Subcutaneous abdominal adipose tissue (tissue), 5 donors: Measurements from ENCODE around the gene DOCK7.

ENCODE experiments used
- H3K27ac ChIP-seq: one replicate; pipeline ENCODE4 v1.7.0; 2013; ENCODE audit warnings: low read depth, mild to moderate bottlenecking, inconsistent platforms, low read length, moderate library complexity
- H3K27me3 ChIP-seq, 5 donors: one replicate each; pipeline ENCODE4 v1.7.0; 2013; ENCODE audit warnings: low read length in 5 of 5, inconsistent platforms in 1 of 5; ENCODE audit not compliant: control insufficient read depth in 5 of 5, insufficient read depth in 4 of 5
- H3K36me3 ChIP-seq, 5 donors: one replicate each; pipeline ENCODE4 v1.7.0; 2013; ENCODE audit warnings: low read length in 5 of 5; ENCODE audit not compliant: control insufficient read depth in 5 of 5, insufficient read depth in 5 of 5
- H3K4me1 ChIP-seq, 5 donors: one replicate each; pipeline ENCODE4 v1.7.0; 2013; ENCODE audit warnings: low read length in 5 of 5, mild to moderate bottlenecking in 3 of 5, moderate library complexity in 1 of 5; ENCODE audit not compliant: control insufficient read depth in 5 of 5, insufficient read depth in 5 of 5
- H3K4me3 ChIP-seq, 5 donors: one replicate each; pipeline ENCODE4 v1.7.0; 2013; ENCODE audit warnings: low read length in 5 of 5, low read depth in 1 of 5
- H3K9ac ChIP-seq, 5 donors: one replicate each; pipeline ENCODE4 v1.7.0; 2013; ENCODE audit warnings: low read length in 5 of 5, mild to moderate bottlenecking in 4 of 5, moderate library complexity in 3 of 5
- H3K9me3 ChIP-seq, 5 donors: one replicate each; pipeline ENCODE4 v1.7.0; 2013; ENCODE audit warnings: low read length in 5 of 5; ENCODE audit not compliant: control insufficient read depth in 5 of 5
- donor health status: healthy.
- donor health status: healthy.
- donor health status: healthy.
- donor health status: healthy.
- donor health status: healthy.

Gene DOCK7

GRCh38 chr1:62433861-62434617 lies 254.1 kb downstream of the DOCK7 start:
- Histone ChIP-seq H3K9me3 (no peaks in the 10 kb centered on the region), H3K27me3 (no peaks in the 10 kb centered on the region), H3K9ac (no peak overlapping the region), H3K4me1 (peaks cover 4 to 25% (median 21%) of the 10 kb centered on the region in 5 donors), H3K4me3 (no peak overlapping the region), H3K36me3 (no peaks in the 10 kb centered on the region), H3K27ac (no peak overlapping the region)

DNA sequence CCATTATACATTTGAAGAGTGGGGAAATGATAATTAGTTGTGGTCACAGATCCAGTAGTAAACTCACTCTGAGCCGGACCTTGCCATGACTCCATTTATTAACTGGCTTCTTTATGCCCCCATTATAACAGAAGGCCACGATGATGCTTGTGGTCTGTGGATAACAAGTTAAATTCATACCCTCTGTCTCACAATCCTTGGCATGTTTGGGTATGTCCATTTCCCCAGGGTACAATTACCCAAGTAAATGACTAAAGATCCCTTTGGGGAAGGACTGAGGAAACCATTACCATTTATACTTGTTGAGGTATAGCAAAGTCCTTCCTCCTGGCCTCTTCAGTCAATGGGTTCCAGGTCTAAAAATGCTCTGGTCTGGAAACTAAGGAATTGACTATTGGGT lies 258.6 kb downstream of the DOCK7 start:
- Histone ChIP-seq H3K36me3 (no peaks in the 10 kb centered on the region), H3K9me3 (no peaks in the 10 kb centered on the region), H3K4me1 (peaks cover 0 to 3% (median 0%) of the 10 kb centered on the region in 5 donors), H3K27me3 (no peaks in the 10 kb centered on the region), H3K27ac (no peak overlapping the region), H3K9ac (no peak overlapping the region), H3K4me3 (no peak overlapping the region)

DNA sequence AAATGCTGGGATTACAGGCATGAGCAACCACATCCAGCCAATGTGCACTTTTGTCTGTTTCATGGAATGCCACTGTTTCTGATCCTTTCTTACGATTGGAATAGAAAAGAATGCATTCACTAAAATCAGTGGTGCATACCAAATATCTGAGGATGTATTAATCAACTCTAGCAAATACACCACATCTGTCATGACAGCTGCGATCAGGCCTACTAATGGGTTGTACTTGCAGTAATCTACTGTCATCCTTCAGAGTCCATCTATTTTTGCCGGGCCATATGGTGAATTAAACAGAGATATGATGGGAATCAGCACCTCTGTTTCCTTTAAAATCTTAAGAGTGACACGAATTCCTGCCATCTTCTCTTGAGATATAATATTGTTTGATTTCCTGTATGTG lies 259.8 kb downstream of the DOCK7 start:
- no peak overlapping the region for H3K27ac ChIP-seq

DNA sequence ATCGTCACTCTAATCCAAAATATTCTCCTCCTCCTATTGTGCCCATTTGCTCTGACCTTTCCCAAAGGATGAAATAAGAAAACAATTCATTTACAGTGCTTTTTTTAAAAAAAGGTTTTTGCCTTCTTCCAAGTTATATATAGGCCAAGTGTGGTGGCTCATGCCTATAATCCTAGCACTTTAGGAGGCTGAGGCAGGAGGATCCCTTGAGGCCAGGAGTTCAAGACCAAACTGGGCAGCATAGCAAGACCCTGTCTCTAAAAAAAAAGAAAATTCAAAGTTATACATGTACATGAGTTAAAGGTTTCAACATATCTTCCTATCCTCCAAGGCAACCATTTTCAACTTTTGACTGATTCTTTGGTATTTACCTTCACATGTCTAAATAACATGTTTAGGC lies 261.4 kb downstream of the DOCK7 start:
- Histone ChIP-seq H3K4me1 (peaks cover 0 to 3% (median 0%) of the 10 kb centered on the region in 5 donors), H3K36me3 (no peaks in the 10 kb centered on the region), H3K27me3 (no peaks in the 10 kb centered on the region), H3K27ac (no peak overlapping the region), H3K9ac (no peak overlapping the region), H3K9me3 (no peaks in the 10 kb centered on the region), H3K4me3 (no peak overlapping the region)

More for the DNA sequence above, 259.8 kb downstream of the DOCK7 start:
- peaks cover 0 to 3% (median 0%) of the 10 kb centered on the region in 5 donors for H3K4me1 ChIP-seq
- no peaks in the 10 kb centered on the region for H3K36me3 ChIP-seq
- H3K9me3 ChIP-seq: no peaks in the 10 kb centered on the region
- no peak overlapping the region for H3K4me3 ChIP-seq
- H3K27me3 ChIP-seq: no peaks in the 10 kb centered on the region
- H3K9ac ChIP-seq: no peak overlapping the region

DNA sequence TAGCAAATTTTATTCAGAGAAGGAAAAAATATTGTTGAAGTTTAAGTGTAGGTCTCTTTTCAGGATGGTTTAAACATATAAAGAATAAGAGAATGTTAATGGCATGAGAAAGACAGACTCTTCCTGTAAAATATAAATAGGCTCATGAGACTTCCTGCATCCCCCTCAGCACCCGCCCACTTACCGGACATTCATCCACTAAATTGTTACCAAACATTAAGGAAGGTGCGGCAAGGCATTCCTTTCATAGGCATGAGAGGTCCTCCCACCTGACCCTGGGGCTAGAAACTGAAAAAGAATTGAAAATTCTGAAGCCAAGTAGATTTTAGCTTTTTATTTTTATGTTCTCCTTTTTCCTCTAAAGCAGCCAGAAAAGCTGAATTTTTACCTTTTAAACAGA lies 261.9 kb downstream of the DOCK7 start:
- H3K9me3 ChIP-seq: no peaks in the 10 kb centered on the region

GRCh38 chr1:62425041-62425440 lies 263.1 kb downstream of the DOCK7 start:
- Histone ChIP-seq H3K27me3 (no peaks in the 10 kb centered on the region), H3K9ac (no peak overlapping the region), H3K9me3 (no peaks in the 10 kb centered on the region), H3K4me3 (no peak overlapping the region), H3K36me3 (no peaks in the 10 kb centered on the region), H3K27ac (no peak overlapping the region), H3K4me1 (peaks cover 0 to 3% (median 0%) of the 10 kb centered on the region in 5 donors)

More for the DNA sequence above, 261.9 kb downstream of the DOCK7 start:
- H3K27me3 ChIP-seq: no peaks in the 10 kb centered on the region
- H3K4me1 ChIP-seq: peaks cover 0 to 3% (median 0%) of the 10 kb centered on the region in 5 donors
- H3K9ac ChIP-seq: no peak overlapping the region
- H3K36me3 ChIP-seq: no peaks in the 10 kb centered on the region
- H3K4me3 ChIP-seq: no peak overlapping the region
- H3K27ac ChIP-seq: no peak overlapping the region

- Histone ChIP-seq H3K27ac (no peak overlapping the region), H3K27me3 (no peaks in the 10 kb centered on the region), H3K9ac (no peak overlapping the region), H3K36me3 (no peaks in the 10 kb centered on the region), H3K9me3 (no peaks in the 10 kb centered on the region), H3K4me3 (no peak overlapping the region), H3K4me1 (peaks cover 0 to 3% (median 0%) of the 10 kb centered on the region in 5 donors)
Observed at GRCh38 chr1:62424411-62424810, 263.8 kb downstream of the DOCK7 start.

- Histone ChIP-seq H3K9ac (no peak overlapping the region), H3K4me3 (no peak overlapping the region), H3K4me1 (peaks cover 0 to 3% (median 0%) of the 10 kb centered on the region in 5 donors), H3K27me3 (no peaks in the 10 kb centered on the region), H3K36me3 (no peaks in the 10 kb centered on the region), H3K27ac (no peak overlapping the region), H3K9me3 (no peaks in the 10 kb centered on the region)
Observed at GRCh38 chr1:62423580-62424242, 264.5 kb downstream of the DOCK7 start.

- Histone ChIP-seq H3K9ac (no peak overlapping the region), H3K36me3 (no peaks in the 10 kb centered on the region), H3K4me3 (no peak overlapping the region), H3K27ac (no peak overlapping the region), H3K9me3 (no peaks in the 10 kb centered on the region), H3K27me3 (no peaks in the 10 kb centered on the region), H3K4me1 (no peaks in the 10 kb centered on the region)
Observed at GRCh38 chr1:62420214-62420613, 268.0 kb downstream of the DOCK7 start.

GRCh38 chr1:62417351-62417999 lies 270.7 kb downstream of the DOCK7 start:
- no peak overlapping the region for H3K4me3 ChIP-seq
- peaks cover 0 to under 1% (median 0%) of the 10 kb centered on the region in 5 donors for H3K27me3 ChIP-seq
- no peak overlapping the region for H3K9ac ChIP-seq
- H3K27ac ChIP-seq: no peak overlapping the region
- no peaks in the 10 kb centered on the region for H3K9me3 ChIP-seq
- no peaks in the 10 kb centered on the region for H3K36me3 ChIP-seq
- no peaks in the 10 kb centered on the region for H3K4me1 ChIP-seq
